H1 (cell line): ENCODE data around the gene RNF133. TPM values are rescaled to one million over a fixed set of nuclear protein-coding genes. Genes with fewer than 3 reads are reported as not detected.

Source experiments
- CTCF ChIA-PET: fragments of 300-600 bp; sonication (Branson Sonifier 250); formaldehyde crosslinking; loops from one replicate; lab custom pipeline; 2021; ENCODE audit not compliant: partially characterized antibody; lab: Charles Lee
- POLR2A ChIA-PET: fragments of 300-600 bp; sonication (Branson Sonifier 250); formaldehyde crosslinking; loops from one replicate; lab custom pipeline; 2021; ENCODE audit warnings: inconsistent platforms; ENCODE audit not compliant: partially characterized antibody; lab: Charles Lee
- DNase-seq, 2 experiments: peaks; one replicate each; pipeline versions ENCODE4 v3.0.0 to v3.0.0-alpha.2; 2010 to 2022; ENCODE audit warnings: low spot score in 2 of 2, low read depth in 1 of 2, mixed read lengths in 1 of 2
- FAIRE-seq: peaks from 2 replicates; lab custom pipeline; 2011; peaks lifted over from hg19 to GRCh38; lab: Jason Lieb, UNC
- H2AFZ ChIP-seq: 2 replicates; pipeline ENCODE4 v1.8.1; 2012; ENCODE audit warnings: low read length, inconsistent platforms
- H2AK5ac ChIP-seq: 2 replicates; pipeline ENCODE4 v1.6.1; 2013; ENCODE audit warnings: low read depth, low read length
- H2BK120ac ChIP-seq: replicated peaks from 2 replicates; pipeline ENCODE3; 2013; ENCODE audit warnings: low read depth, low read length, inconsistent platforms
- H2BK12ac ChIP-seq: 2 replicates; pipeline ENCODE4 v1.6.1; 2013; ENCODE audit warnings: low read depth, low read length
- H2BK15ac ChIP-seq: 2 replicates; pipeline ENCODE4 v1.6.1; 2013; ENCODE audit warnings: low read length
- H2BK20ac ChIP-seq: 2 replicates; pipeline ENCODE4 v1.6.1; 2013; ENCODE audit warnings: low read length
- H2BK5ac ChIP-seq: 2 replicates; pipeline ENCODE4 v1.6.1; 2013; ENCODE audit warnings: low read depth, low read length
- H3K14ac ChIP-seq: 2 replicates; pipeline ENCODE4 v1.6.1; 2013; ENCODE audit warnings: inconsistent platforms; ENCODE audit not compliant: insufficient read length
- H3K18ac ChIP-seq: 2 replicates; pipeline ENCODE4 v1.6.1; 2013; ENCODE audit warnings: low read length; ENCODE audit errors: extremely low read depth
- H3K23ac ChIP-seq: 2 replicates; pipeline ENCODE4 v1.6.1; 2013; ENCODE audit warnings: inconsistent platforms; ENCODE audit not compliant: insufficient read length
- H3K23me2 ChIP-seq: 2 replicates; pipeline ENCODE4 v1.6.1; 2013; ENCODE audit warnings: low read depth, low read length
- H3K27ac ChIP-seq: 2 replicates; pipeline ENCODE4 v1.6.1; 2011; ENCODE audit warnings: low read depth, low read length, inconsistent platforms
- H3K27me3 ChIP-seq, 4 experiments: replicated peaks in 1 of 4; 1 replicate in 1 of 4; 2 replicates in 3 of 4; pipeline versions ENCODE4 v1.6.1 to v1.8.1; 2011 to 2013; ENCODE audit warnings: low read length in 3 of 4, mild to moderate bottlenecking in 3 of 4, inconsistent platforms in 2 of 4, mixed read lengths in 2 of 4, moderate library complexity in 1 of 4; ENCODE audit not compliant: control insufficient read depth in 3 of 4, insufficient read depth in 3 of 4; ENCODE audit errors: extremely low read depth in 1 of 4
- H3K36me3 ChIP-seq, 4 experiments: 2 replicates each; pipeline versions ENCODE4 v1.6.1 to v1.8.1; 2011 to 2013; ENCODE audit warnings: mild to moderate bottlenecking in 4 of 4, low read length in 3 of 4, moderate library complexity in 2 of 4, control low read depth in 1 of 4, inconsistent platforms in 1 of 4; ENCODE audit not compliant: insufficient read depth in 4 of 4, control insufficient read depth in 2 of 4
- H3K4ac ChIP-seq: replicated peaks from 2 replicates; pipeline ENCODE3; 2013; ENCODE audit warnings: low read length, low read depth, mixed read lengths, inconsistent platforms; ENCODE audit not compliant: insufficient read length
- H3K4me1 ChIP-seq, 4 experiments: replicated peaks in 1 of 4; 1 replicate in 1 of 4; 2 replicates in 3 of 4; pipeline versions ENCODE4 v1.6.1 to v1.8.1; 2011 to 2013; ENCODE audit warnings: low read length in 3 of 4, inconsistent platforms in 2 of 4, mixed read lengths in 1 of 4; ENCODE audit not compliant: insufficient read depth in 4 of 4, control insufficient read depth in 3 of 4
- H3K4me2 ChIP-seq, 2 experiments: 2 replicates each; pipeline versions ENCODE4 v1.6.1 to v1.8.1; 2011 to 2013; ENCODE audit warnings: low read depth in 2 of 2, low read length in 2 of 2, control low read depth in 1 of 2, inconsistent platforms in 1 of 2, mild to moderate bottlenecking in 1 of 2; ENCODE audit not compliant: insufficient read depth in 1 of 2
- H3K4me3 ChIP-seq, 4 experiments: fragments of 200-600, 300-600 bp in 1 of 4; sonication (generic), shearing (Covaris generic), sonication (Bioruptor Twin) in 1 of 4; 2 replicates each; pipeline versions ENCODE4 v1.5.1 to v1.8.1; 2011 to 2016; ENCODE audit warnings: low read length in 4 of 4, low read depth in 3 of 4, control low read depth in 2 of 4, inconsistent platforms in 2 of 4, mild to moderate bottlenecking in 2 of 4, mixed read lengths in 1 of 4, moderate library complexity in 1 of 4; ENCODE audit not compliant: insufficient read depth in 2 of 4; ENCODE audit errors: extremely low read depth in 1 of 4
- H3K56ac ChIP-seq: replicated peaks from 2 replicates; pipeline ENCODE3; 2013; ENCODE audit warnings: low read depth, mild to moderate bottlenecking, mixed read lengths, low read length, inconsistent platforms; ENCODE audit not compliant: insufficient read length
- H3K79me1 ChIP-seq: 2 replicates; pipeline ENCODE4 v1.6.1; 2013; ENCODE audit warnings: low read depth, low read length, control low read depth
- H3K79me2 ChIP-seq, 2 experiments: 2 replicates each; pipeline versions ENCODE4 v1.6.1 to v1.8.1; 2012 to 2013; ENCODE audit warnings: low read length in 2 of 2, mild to moderate bottlenecking in 2 of 2, inconsistent platforms in 1 of 2; ENCODE audit not compliant: insufficient read depth in 2 of 2, control insufficient read depth in 1 of 2
- H3K9ac ChIP-seq, 4 experiments: replicated peaks in 1 of 4; 1 replicate in 1 of 4; 2 replicates in 3 of 4; pipeline versions ENCODE4 v1.6.1 to v1.8.1; 2011 to 2013; ENCODE audit warnings: low read depth in 3 of 4, low read length in 3 of 4, control low read depth in 2 of 4, mild to moderate bottlenecking in 2 of 4, moderate library complexity in 2 of 4, inconsistent platforms in 1 of 4; ENCODE audit errors: extremely low read depth in 1 of 4
- H3K9me3 ChIP-seq, 2 experiments: 2 replicates each; pipeline versions ENCODE4 v1.6.1 to v1.8.1; 2012 to 2013; ENCODE audit warnings: mild to moderate bottlenecking in 2 of 2, moderate library complexity in 2 of 2, control low read depth in 1 of 2, inconsistent platforms in 1 of 2, low read depth in 1 of 2, low read length in 1 of 2, mixed read lengths in 1 of 2; ENCODE audit not compliant: insufficient read depth in 2 of 2
- H4K20me1 ChIP-seq, 2 experiments: replicated peaks in 1 of 2; 2 replicates each; pipeline versions ENCODE3 to v1.8.1; 2011 to 2013; ENCODE audit warnings: inconsistent platforms in 2 of 2, low read length in 2 of 2, mild to moderate bottlenecking in 1 of 2; ENCODE audit not compliant: insufficient read depth in 2 of 2, control insufficient read depth in 1 of 2
- H4K5ac ChIP-seq: 2 replicates; pipeline ENCODE4 v1.6.1; 2013; ENCODE audit warnings: low read length, low read depth, mixed read lengths, inconsistent platforms; ENCODE audit not compliant: insufficient read length
- H4K8ac ChIP-seq: 2 replicates; pipeline ENCODE4 v1.8.0; 2013; ENCODE audit warnings: mild to moderate bottlenecking, moderate library complexity, low read length, inconsistent platforms; ENCODE audit not compliant: insufficient read depth; ENCODE audit errors: extremely low read depth
- H4K91ac ChIP-seq: replicated peaks from 2 replicates; pipeline ENCODE3; 2013; ENCODE audit warnings: low read length, mixed read lengths, inconsistent platforms; ENCODE audit not compliant: insufficient read length
- BCL11A ChIP-seq, 2 experiments: IDR thresholded peaks; one replicate each; pipeline ENCODE4 v1.6.1; 2011; ENCODE audit warnings: low read depth in 2 of 2, low read length in 2 of 2, mild to moderate bottlenecking in 2 of 2
- CHD2 ChIP-seq: IDR thresholded peaks from 2 replicates; pipeline ENCODE4 v1.6.1; 2012; ENCODE audit warnings: low read length, improper control_type of control experiment
- FOSL1 ChIP-seq: IDR thresholded peaks from 2 replicates; pipeline ENCODE4 v1.6.1; 2011; ENCODE audit warnings: mild to moderate bottlenecking, low read depth, low read length, moderate library complexity; ENCODE audit not compliant: insufficient read depth
- JUN ChIP-seq: IDR thresholded peaks from 2 replicates; pipeline ENCODE4 v1.6.1; 2011; ENCODE audit warnings: low read depth, mild to moderate bottlenecking, improper control_type of control experiment, low read length
- JUND ChIP-seq: IDR thresholded peaks from 2 replicates; pipeline ENCODE4 v1.6.1; 2011; ENCODE audit warnings: mild to moderate bottlenecking, improper control_type of control experiment, low read length
- NANOG ChIP-seq: IDR thresholded peaks from 2 replicates; pipeline ENCODE4 v1.6.1; 2011; ENCODE audit warnings: low read length, low read depth, mild to moderate bottlenecking, inconsistent platforms; ENCODE audit not compliant: insufficient read depth, poor library complexity, severe bottlenecking
- SAP30 ChIP-seq: fragments of 300-600 bp; sonication (generic); IDR thresholded peaks from 2 replicates; pipeline ENCODE4 v1.7.1; 2012; ENCODE audit warnings: low read length, moderate library complexity, mild to moderate bottlenecking, inconsistent platforms; ENCODE audit not compliant: insufficient read depth, insufficient replicate concordance
- SIX5 ChIP-seq: IDR thresholded peaks from 2 replicates; pipeline ENCODE4 v1.6.1; 2011; ENCODE audit warnings: mild to moderate bottlenecking, low read depth, low read length
- SP1 ChIP-seq: IDR thresholded peaks from 2 replicates; pipeline ENCODE4 v1.6.1; 2011; ENCODE audit warnings: low read depth, low read length
- SUZ12 ChIP-seq: fragments of 200-600 bp; sonication (generic); IDR thresholded peaks from 2 replicates; pipeline ENCODE4 v1.6.1; 2012; ENCODE audit warnings: mild to moderate bottlenecking, inconsistent platforms, low read length, moderate library complexity, mixed read lengths
- TAF7 ChIP-seq: optimal IDR thresholded peaks from 2 replicates; pipeline ENCODE3; 2011; ENCODE audit warnings: low read depth, mild to moderate bottlenecking, inconsistent platforms, low read length, moderate library complexity, borderline replicate concordance
- TBP ChIP-seq: IDR thresholded peaks from 2 replicates; pipeline ENCODE4 v1.6.1; 2011; ENCODE audit warnings: low read depth, low read length, improper control_type of control experiment
- TEAD4 ChIP-seq: IDR thresholded peaks from 2 replicates; pipeline ENCODE4 v1.6.1; 2012; ENCODE audit warnings: low read depth, low read length, inconsistent platforms, mixed read lengths
- WGBS, 2 experiments: shearing (Covaris generic) in 1 of 2; methylation state at CpG; one replicate each; pipeline versions ENCODE4 v1.1.6 to v1.1.7; 2013 to 2015; ENCODE audit warnings: low lambda C conversion rate in 2 of 2, mixed read lengths in 2 of 2, inconsistent platforms in 1 of 2, low coverage in 1 of 2, missing lambda C conversion rate in 1 of 2; ENCODE audit not compliant: insufficient replicate concordance in 2 of 2, insufficient coverage in 1 of 2, insufficient read length in 1 of 2; ENCODE audit errors: extremely low coverage in 1 of 2, missing lambda C conversion rate in 1 of 2; 5-methylcytosine and 5-hydroxymethylcytosine counted together
- polyA plus RNA-seq, 7 experiments: library from polyadenylated mRNA; depleted of rRNA in 3 of 7; stranded (reverse) in 5 of 7; unstranded in 2 of 7; fragments of >200 nt in 5 of 7; fragments of 200-250 nt in 2 of 7; gene quantifications; 1 replicate in 5 of 7; 2 replicates in 1 of 7; 4 replicates in 1 of 7; pipeline versions ENCODE4 v1.2.1 to v1.2.3, GENCODE V29; 2011 to 2013; ENCODE audit warnings: missing spikeins in 2 of 7, mixed read lengths in 2 of 7
- total RNA-seq: library from RNA; stranded (reverse); fragmentation: NEBNext Ultra II Directional; extraction: Animal tissue kit (Norgen Biotek cat#: 25700); gene quantifications from 2 replicates; pipeline ENCODE4 v1.2.1, GENCODE V29; 2021
- TF ChIP-seq, protein P1 (sequence below): IDR thresholded peaks from 2 replicates; pipeline ENCODE4 v1.6.1; 2012; ENCODE audit warnings: inconsistent platforms

Gene RNF133
- total and polyA plus RNA-seq, 2 of the 8 experiments (the other 6 are each of a cell fraction or from before 2014, with no cell fraction given): 0.09 to 0.39 TPM

DNA sequence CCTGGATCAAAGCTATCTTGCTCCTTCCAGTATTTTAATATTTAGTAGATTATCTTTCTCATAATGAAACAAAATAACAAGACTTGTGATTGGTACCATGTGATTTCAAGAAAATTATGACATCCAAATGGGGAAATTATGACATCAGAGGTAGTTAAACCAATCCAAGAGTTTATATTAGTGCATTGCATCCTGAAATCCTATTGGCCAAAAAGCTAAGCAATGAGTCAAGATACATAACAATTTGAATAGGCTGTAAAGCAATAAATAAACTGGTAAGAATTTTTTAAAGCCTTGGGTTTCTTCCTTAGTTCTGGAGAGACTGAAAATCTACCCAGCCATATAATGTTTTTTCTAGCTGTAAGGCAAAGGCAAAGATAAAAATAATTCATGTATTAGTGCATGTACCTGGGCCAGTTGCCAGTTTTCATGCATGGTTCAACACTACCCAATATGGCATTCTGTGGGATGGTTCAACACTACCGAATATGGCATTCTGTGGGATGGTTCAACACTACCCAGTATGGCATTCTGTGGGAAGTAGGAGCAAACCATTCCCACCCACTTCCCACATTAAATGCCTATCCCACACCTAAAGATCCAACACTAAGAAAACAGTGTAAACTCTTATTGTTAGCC, 4.1 kb upstream of the RNF133 start, which contains the start of gene RNF148:
Gene RNF148 (minus strand): TSS at position 51 of the 639 bp plus-strand sequence. CDS start 172 bp downstream, outside the sequence.
- no peak within 1 kb of the TSS for H3K4me3 ChIP-seq
- DNase-seq (no peak), FAIRE-seq (no peak)
- H3K79me1 ChIP-seq: no peaks in the 10 kb centered on the region
- H4K91ac ChIP-seq: no peak within 1 kb of the TSS
- no peak within 1 kb of the TSS for H4K8ac ChIP-seq
- H3K18ac ChIP-seq: no peak within 1 kb of the TSS
- H3K9ac ChIP-seq: no peak within 1 kb of the TSS
- POLR2A ChIA-PET: no interaction called here
- H3K9me3 ChIP-seq: no peaks in the 10 kb centered on the region; a peak in 1 of 4 replicates
- no peak within 1 kb of the TSS for H3K56ac ChIP-seq
- no peak within 1 kb of the TSS for H3K23ac ChIP-seq
- H2AK5ac ChIP-seq: no peak within 1 kb of the TSS
- H3K4me2 ChIP-seq: no peak within 1 kb of the TSS
- H4K20me1 ChIP-seq: no peaks in the 10 kb centered on the region
- H3K36me3 ChIP-seq: no peaks in the 10 kb centered on the region
- no peak within 1 kb of the TSS for H3K14ac ChIP-seq
- H2BK20ac ChIP-seq: no peak within 1 kb of the TSS
- H2BK5ac ChIP-seq: no peak within 1 kb of the TSS
- no peaks in the 10 kb centered on the region for H3K79me2 ChIP-seq
- H4K5ac ChIP-seq: no peak within 1 kb of the TSS
- no peak within 1 kb of the TSS for H2BK15ac ChIP-seq
- H3K27me3 ChIP-seq: no peaks in the 10 kb centered on the region
- H2AFZ ChIP-seq: no peak within 1 kb of the TSS
- no peaks in the 10 kb centered on the region for H3K23me2 ChIP-seq
- H3K27ac ChIP-seq: no peak within 1 kb of the TSS
- CTCF ChIA-PET: interaction anchor here (1.3 to 6.4 kb wide), 2 partner anchors 13 to 15 kb away, joined by 4 to 35 read pairs; no protein-coding TSS in a partner anchor
- peaks cover 0 to 3% (median under 1%) of the 10 kb centered on the region in 4 experiments; a peak in 2 of 7 replicates for H3K4me1 ChIP-seq
- H2BK12ac ChIP-seq: no peak within 1 kb of the TSS
- H2BK120ac ChIP-seq: no peak within 1 kb of the TSS
- no peak within 1 kb of the TSS for H3K4ac ChIP-seq
- 94% methylated on average over 1 of the region's 1 CpG; no CpG with 5 or more reads in 1 of the 2 experiments for WGBS, 2 experiments
- TF ChIP-seq JUN (no peak), BCL11A (IDR thresholded peaks at IDR 0.05; ENCODE audit: low read depth in 2 of 2, low read length in 2 of 2) (no peak), SP1 (no peak), TBP (no peak), JUND (no peak), NANOG (no peak), SUZ12 (no peak), FOSL1 (no peak), SAP30 (no peak), TEAD4 (no peak), SIX5 (no peak), TAF7 (no peak), CHD2 (no peak)
- TF ChIP-seq, protein P1, sequence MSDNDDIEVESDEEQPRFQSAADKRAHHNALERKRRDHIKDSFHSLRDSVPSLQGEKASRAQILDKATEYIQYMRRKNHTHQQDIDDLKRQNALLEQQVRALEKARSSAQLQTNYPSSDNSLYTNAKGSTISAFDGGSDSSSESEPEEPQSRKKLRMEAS: no peak
